ENCODE results near the gene AGRP. TPM values are rescaled to one million over a fixed set of nuclear protein-coding genes. Genes with fewer than 3 reads are reported as not detected.

Gene AGRP
- total RNA-seq, 4 donors from 2014 or later: not detected

DNA sequence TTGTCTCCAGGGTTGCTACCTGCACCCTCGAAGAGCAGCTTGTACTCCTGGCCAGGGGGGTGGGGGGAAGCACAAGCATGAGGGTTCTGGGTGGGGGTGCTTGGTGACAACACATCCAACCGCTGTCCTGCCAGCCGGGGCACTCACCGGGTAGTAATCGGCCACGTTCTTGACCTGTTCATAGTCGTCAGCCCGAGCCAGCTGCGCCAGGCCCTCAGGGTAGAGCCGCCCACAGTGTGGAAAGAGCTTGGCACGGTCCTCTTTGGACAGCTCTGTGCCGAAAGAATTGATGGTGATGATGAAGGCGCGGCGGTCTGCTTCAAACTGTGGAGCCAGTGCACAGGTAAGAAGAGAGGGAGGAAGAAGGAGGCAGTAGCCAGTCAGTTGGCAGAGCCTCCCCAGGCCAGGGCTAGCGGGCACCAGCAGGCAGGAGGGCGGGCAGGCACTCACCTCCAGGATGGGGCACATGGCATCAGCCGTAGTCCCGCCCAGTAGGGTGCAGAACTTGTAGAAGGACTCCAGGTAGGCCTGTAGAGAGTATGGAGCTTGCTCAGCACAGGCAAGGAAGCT lies 44.4 kb downstream of the AGRP start:
- Histone ChIP-seq H3K36me3 (peaks cover 18 to 88% (median 58%) of the 10 kb centered on the region in 4 donors), H3K4me1 (peaks cover 21 to 33% (median 26%) of the 10 kb centered on the region in 4 donors), H3K9me3 (no peaks in the 10 kb centered on the region), H3K27ac (replicated peaks in 1 of 4) (no peak overlapping the region), H3K4me3 (no peak overlapping the region), H3K27me3 (no peaks in the 10 kb centered on the region)
- 95% methylated on average over 15 of the region's 19 CpGs for WGBS
- no peak for DNase-seq (ENCODE audit: extremely low spot score)
- intact Hi-C loops (cut with DNase I): no loop called here
- TF ChIP-seq, protein P1, sequence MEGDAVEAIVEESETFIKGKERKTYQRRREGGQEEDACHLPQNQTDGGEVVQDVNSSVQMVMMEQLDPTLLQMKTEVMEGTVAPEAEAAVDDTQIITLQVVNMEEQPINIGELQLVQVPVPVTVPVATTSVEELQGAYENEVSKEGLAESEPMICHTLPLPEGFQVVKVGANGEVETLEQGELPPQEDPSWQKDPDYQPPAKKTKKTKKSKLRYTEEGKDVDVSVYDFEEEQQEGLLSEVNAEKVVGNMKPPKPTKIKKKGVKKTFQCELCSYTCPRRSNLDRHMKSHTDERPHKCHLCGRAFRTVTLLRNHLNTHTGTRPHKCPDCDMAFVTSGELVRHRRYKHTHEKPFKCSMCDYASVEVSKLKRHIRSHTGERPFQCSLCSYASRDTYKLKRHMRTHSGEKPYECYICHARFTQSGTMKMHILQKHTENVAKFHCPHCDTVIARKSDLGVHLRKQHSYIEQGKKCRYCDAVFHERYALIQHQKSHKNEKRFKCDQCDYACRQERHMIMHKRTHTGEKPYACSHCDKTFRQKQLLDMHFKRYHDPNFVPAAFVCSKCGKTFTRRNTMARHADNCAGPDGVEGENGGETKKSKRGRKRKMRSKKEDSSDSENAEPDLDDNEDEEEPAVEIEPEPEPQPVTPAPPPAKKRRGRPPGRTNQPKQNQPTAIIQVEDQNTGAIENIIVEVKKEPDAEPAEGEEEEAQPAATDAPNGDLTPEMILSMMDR (IDR thresholded peaks at IDR 0.05): no peak
- TF ChIP-seq POLR2A (IDR thresholded peaks at IDR 0.05; ENCODE audit: low read depth): no peak
- no peak for TF ChIP-seq POLR2AphosphoS5 (IDR thresholded peaks at IDR 0.05)
- no peak for TF ChIP-seq EP300 (IDR thresholded peaks at IDR 0.05)

DNA sequence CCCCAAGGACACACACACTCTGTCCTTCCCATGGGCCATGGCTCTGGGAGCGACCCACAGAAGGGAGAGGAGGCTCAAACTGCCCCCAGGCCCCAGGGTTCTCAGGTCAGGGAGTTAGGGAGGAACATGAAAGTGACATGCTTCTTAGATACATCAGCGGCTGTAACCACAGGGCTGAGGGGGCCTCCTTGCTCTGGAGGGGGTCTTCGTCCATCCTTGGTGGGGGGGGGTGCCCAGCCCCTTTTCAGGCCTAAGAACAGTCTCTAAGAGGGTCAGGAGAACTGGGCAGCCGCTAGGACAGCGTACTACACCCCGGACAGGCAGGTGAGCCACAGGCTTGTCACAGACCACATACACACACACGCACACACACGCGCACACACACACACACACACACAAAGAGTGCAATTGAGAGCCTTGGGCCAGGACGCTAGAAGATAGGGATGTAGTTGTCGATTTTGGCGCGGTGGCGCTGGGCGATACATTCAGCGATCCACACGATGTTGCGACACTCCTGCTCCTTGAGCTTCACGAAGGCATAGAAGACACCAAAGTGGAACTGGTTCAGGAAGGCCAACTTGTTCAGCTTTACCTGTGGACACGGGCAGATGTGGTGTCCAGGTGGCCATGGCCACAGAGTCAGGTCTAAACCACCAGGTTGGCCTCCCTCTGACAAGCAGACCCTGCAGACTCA lies 45.1 kb downstream of the AGRP start:
- H3K9me3 ChIP-seq: no peaks in the 10 kb centered on the region
- TF ChIP-seq EP300 (IDR thresholded peaks at IDR 0.05): no peak
- TF ChIP-seq POLR2AphosphoS5 (IDR thresholded peaks at IDR 0.05): no peak
- TF ChIP-seq, protein P1 (IDR thresholded peaks at IDR 0.05): no peak
- no peak for TF ChIP-seq POLR2A (IDR thresholded peaks at IDR 0.05; ENCODE audit: low read depth)
- H3K4me1 ChIP-seq: peaks cover 16 to 26% (median 20%) of the 10 kb centered on the region in 4 donors
- H3K4me3 ChIP-seq: no peak overlapping the region
- no peaks in the 10 kb centered on the region for H3K27me3 ChIP-seq
- no peak overlapping the region for H3K27ac ChIP-seq (replicated peaks in 1 of 4)
- H3K36me3 ChIP-seq: peaks cover 18 to 82% (median 57%) of the 10 kb centered on the region in 4 donors
- DNase-seq (ENCODE audit: extremely low spot score): no peak
- intact Hi-C loops (cut with DNase I): no loop called here
- WGBS: 92% methylated on average over 20 of the region's 20 CpGs

DNA sequence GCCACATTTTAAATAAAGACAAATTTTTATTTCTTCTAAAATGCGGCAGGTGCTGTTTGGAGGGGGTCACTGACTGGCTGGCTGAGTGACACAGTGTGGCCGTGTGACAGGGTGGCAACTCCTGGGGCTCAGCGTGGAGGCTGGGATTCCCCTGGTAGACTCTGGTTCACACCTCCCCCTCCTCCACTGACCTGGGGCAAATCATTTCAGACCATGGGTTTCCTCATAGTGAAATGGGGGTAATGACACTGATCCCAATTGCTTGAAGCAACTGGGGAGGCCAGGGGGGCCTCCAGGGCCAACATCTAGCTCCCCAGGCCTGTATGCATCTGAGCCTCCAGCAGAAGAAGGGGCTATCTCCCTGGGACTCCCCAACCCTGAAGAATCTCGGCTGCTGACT lies 45.8 kb downstream of the AGRP start:
- Histone ChIP-seq H3K9me3 (no peaks in the 10 kb centered on the region), H3K36me3 (peaks cover 18 to 74% (median 54%) of the 10 kb centered on the region in 4 donors), H3K4me3 (no peak overlapping the region), H3K4me1 (peaks cover 12 to 21% (median 12%) of the 10 kb centered on the region in 4 donors), H3K27ac (replicated peaks in 1 of 4) (no peak overlapping the region), H3K27me3 (no peaks in the 10 kb centered on the region)
- intact Hi-C loops (cut with DNase I): no loop called here
- DNase-seq (ENCODE audit: extremely low spot score): no peak
- TF ChIP-seq, protein P1 (IDR thresholded peaks at IDR 0.05): no peak
- 87% methylated on average over 3 of the region's 4 CpGs for WGBS

DNA sequence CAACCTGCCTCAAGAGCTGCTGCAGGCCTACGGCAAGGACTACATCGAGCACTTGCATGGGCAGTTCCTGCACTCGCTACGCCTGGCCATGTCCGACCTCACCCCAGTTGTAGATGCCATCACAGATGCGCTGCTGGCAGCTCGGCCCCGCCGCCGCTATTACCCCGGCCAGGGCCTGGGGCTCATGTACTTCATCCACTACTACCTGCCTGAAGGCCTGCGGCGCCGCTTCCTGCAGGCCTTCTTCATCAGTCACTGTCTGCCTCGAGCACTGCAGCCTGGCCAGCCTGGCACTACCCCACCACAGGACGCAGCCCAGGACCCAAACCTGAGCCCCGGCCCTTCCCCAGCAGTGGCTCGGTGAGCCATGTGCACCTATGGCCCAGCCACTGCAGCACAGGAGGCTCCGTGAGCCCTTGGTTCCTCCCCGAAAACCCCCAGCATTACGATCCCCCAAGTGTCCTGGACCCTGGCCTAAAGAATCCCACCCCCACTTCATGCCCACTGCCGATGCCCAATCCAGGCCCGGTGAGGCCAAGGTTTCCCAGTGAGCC lies 46.6 kb downstream of the AGRP start:
- peaks cover 6 to 22% (median 10%) of the 10 kb centered on the region in 4 donors for H3K4me1 ChIP-seq
- no peak overlapping the region for H3K27ac ChIP-seq (replicated peaks in 1 of 4)
- TF ChIP-seq, protein P1 (IDR thresholded peaks at IDR 0.05): no peak
- TF ChIP-seq POLR2A (IDR thresholded peaks at IDR 0.05; ENCODE audit: low read depth) (no peak), EP300 (IDR thresholded peaks at IDR 0.05) (no peak), POLR2AphosphoS5 (IDR thresholded peaks at IDR 0.05) (no peak)
- 94% methylated on average over 14 of the region's 23 CpGs for WGBS
- no peak overlapping the region for H3K4me3 ChIP-seq
- DNase-seq (ENCODE audit: extremely low spot score): no peak
- no peaks in the 10 kb centered on the region for H3K27me3 ChIP-seq
- H3K36me3 ChIP-seq: peaks cover 18 to 66% (median 50%) of the 10 kb centered on the region in 4 donors
- intact Hi-C loops (cut with DNase I): no loop called here
- H3K9me3 ChIP-seq: no peaks in the 10 kb centered on the region
